Mucosa of descending colon (tissue), 3 donors: ENCODE results near the gene TASOR. TPM values are rescaled to one million over a fixed set of nuclear protein-coding genes. Genes with fewer than 3 reads are reported as not detected.
"Not testable (repeated sequence)": the region's sequence is repeated elsewhere in the genome, so short reads cannot be mapped to it uniquely, and the experiment has no call there.

ENCODE experiments used
- ATAC-seq: fragments of 200-7000 bp; cut with Tn5 transposase; one replicate; pipeline ENCODE4 v1.9.1; 2020; ENCODE audit warnings: mild to moderate bottlenecking, moderate library complexity
- DNase-seq, 3 donors: peaks; one replicate each; pipeline ENCODE4 v3.0.0-alpha.2; 2020
- H3K36me3 ChIP-seq: fragments of 200-600 bp; one replicate; pipeline ENCODE4 v1.8.0; 2021; ENCODE audit warnings: low read depth, mild to moderate bottlenecking
- H3K4me1 ChIP-seq: fragments of 200-600 bp; one replicate; pipeline ENCODE4 v1.8.0; 2021; ENCODE audit warnings: low read depth, mild to moderate bottlenecking
- H3K4me3 ChIP-seq: fragments of 200-600 bp; one replicate; pipeline ENCODE4 v1.8.0; 2021; ENCODE audit warnings: mild to moderate bottlenecking
- H3K9me3 ChIP-seq: fragments of 200-600 bp; one replicate; pipeline ENCODE4 v1.8.0; 2021; ENCODE audit warnings: mild to moderate bottlenecking
- CTCF ChIP-seq: fragments of 200-600 bp; IDR thresholded peaks from one replicate; pipeline ENCODE4 v1.8.0; 2022; ENCODE audit warnings: antibody characterized with exemption, mild to moderate bottlenecking
- intact Hi-C, 2 donors: fragments of 100-400 bp; cut with DNase I in 1 of 2; cut with micrococcal nuclease in 1 of 2; formaldehyde crosslinking; loops; one replicate each; pipeline versions ENCODE4 v1.11.0 to v1.11.1; 2022; cut with DNase I, micrococcal nuclease
- long read RNA-seq, 2 donors: library from polyadenylated mRNA; unstranded; transcript quantifications; one replicate each; pipeline ENCODE4 v2.0.0, GENCODE V29; 2019 to 2021
- total RNA-seq, 3 donors: library from RNA; stranded (reverse); fragmentation: NEBNext Ultra II Directional in 2 of 3; extraction: Animal tissue kit (Norgen Biotek cat#: 25700) in 2 of 3; gene quantifications; one replicate each; pipeline versions ENCODE4 v1.2.1 to v1.2.4, GENCODE V29; 2021 to 2023
- donor health status: DM: no; HTN: no; CAD: no; lungs with moderate emphysema.
- donor health status: DM: no; HTN: no; CAD: no.
- donor health status: DM: no; HTN: yes; CAD: no.

TASOR gene
- 10 to 100 TPM; 33.6 to 62.0 (median 43.0) TPM for total RNA-seq
- long read RNA-seq, donor 1, full-length matches to known transcripts, result 2 of 11 reads
- long read RNA-seq, donor 1, partial matches to known transcripts, result 6 of 11 reads
- long read RNA-seq, donor 1, other reads (novel, unspliced or antisense), result 3 of 11 reads
- long read RNA-seq, donor 2, partial matches to known transcripts, result 1 of 3 reads
- long read RNA-seq, donor 2, other reads (novel, unspliced or antisense), result 2 of 3 reads

- peak; percentile 98 for ATAC-seq
- intact Hi-C loops, result loop anchor here in 1 of 2 donors (10.0 kb wide), 1 partner anchor 48 kb away; no protein-coding TSS in a partner anchor
- no peaks in the 10 kb centered on the region for H3K9me3 ChIP-seq
- H3K4me3 ChIP-seq, result peak within 1 kb of the TSS; percentile 90
- no peak for TF ChIP-seq CTCF
- H3K36me3 ChIP-seq, result no peaks in the 10 kb centered on the region
- peaks cover 12% of the 10 kb centered on the region for H3K4me1 ChIP-seq
- peak; percentile 85 to 92 (median 91) for DNase-seq
Observed at GRCh38 chr3:56683122-56683817, at the start of gene TASOR. Gene TASOR (minus strand): TSS chr3:56683265. CDS start chr3:56683006, 259 bp downstream.

- ATAC-seq, result no peak
- Histone ChIP-seq H3K4me3 (no peak overlapping the region), H3K36me3 (no peaks in the 10 kb centered on the region), H3K9me3 (no peaks in the 10 kb centered on the region), H3K4me1 (no peaks in the 10 kb centered on the region)
- TF ChIP-seq CTCF, result no peak
- DNase-seq, result no peak
- intact Hi-C loops, result no loop called here
Observed at GRCh38 chr3:56732109-56732508, 49.0 kb upstream of the TASOR start.

- Histone ChIP-seq H3K4me3 (no peak overlapping the region), H3K4me1 (no peaks in the 10 kb centered on the region), H3K36me3 (no peaks in the 10 kb centered on the region), H3K9me3 (no peaks in the 10 kb centered on the region)
- DNase-seq, result peak in 2 of 3 donors; percentile 33 to 41
- ATAC-seq, result peak; percentile 83
- TF ChIP-seq CTCF, result no peak
- intact Hi-C loops, result no loop called here
Observed at GRCh38 chr3:56725175-56725574, 42.1 kb upstream of the TASOR start.

GRCh38 chr3:56724676-56725075, 41.6 kb upstream of the TASOR start:
- DNase-seq (no peak), ATAC-seq (no peak)
- Histone ChIP-seq H3K4me3 (no peak overlapping the region), H3K9me3 (no peaks in the 10 kb centered on the region), H3K4me1 (no peaks in the 10 kb centered on the region), H3K36me3 (no peaks in the 10 kb centered on the region)
- intact Hi-C loops, result no loop called here
- no peak for TF ChIP-seq CTCF

- Histone ChIP-seq H3K4me1 (no peaks in the 10 kb centered on the region), H3K4me3 (no peak overlapping the region), H3K9me3 (no peaks in the 10 kb centered on the region), H3K36me3 (no peaks in the 10 kb centered on the region)
- DNase-seq (no peak), ATAC-seq (no peak)
- no peak for TF ChIP-seq CTCF
- intact Hi-C loops, result no loop called here
Observed at GRCh38 chr3:56720849-56721248, 37.8 kb upstream of the TASOR start.

GRCh38 chr3:56718809-56719208, 35.7 kb upstream of the TASOR start:
- DNase-seq, H3K4me3 ChIP-seq, intact Hi-C loops, H3K9me3 ChIP-seq, H3K36me3 ChIP-seq, H3K4me1 ChIP-seq, ATAC-seq: not testable (repeated sequence)
